ENCODE measurements around the gene ILK. TPM values are rescaled to one million over a fixed set of nuclear protein-coding genes. Genes with fewer than 3 reads are reported as not detected.

Gene ILK
- total and polyA plus RNA-seq, 10 of the 15 experiments (the other 5 are each of a cell fraction or from before 2014, with no cell fraction given) = 51.8 to 163 (median 92.0) TPM

GRCh38 chr11:6612213-6613041 lies 8.9 kb downstream of the ILK start, which contains the start of gene TAF10 (continued):
- TF ChIP-seq ZNF687 (IDR thresholded peaks at IDR 0.05) = peak; percentile 78
- TF ChIP-seq ZNF274 (IDR thresholded peaks at IDR 0.05; ENCODE audit: insufficient read depth, insufficient read length) = no peak
- peak; percentile 74; the same call in 1 of the 2 replicates for TF ChIP-seq SIN3A (IDR thresholded peaks at IDR 0.05; ENCODE audit: low read depth, low read length)
- TF ChIP-seq REST (IDR thresholded peaks at IDR 0.05; ENCODE audit: low read depth, low read length) = no peak
- peak; percentile 68; the same call in 1 of the 2 replicates for TF ChIP-seq ZBTB40 (IDR thresholded peaks at IDR 0.05; ENCODE audit: borderline replicate concordance)
- peak; percentile 75; the same call in 1 of the 2 replicates for TF ChIP-seq TCF12 (IDR thresholded peaks at IDR 0.05; ENCODE audit: low read depth, low read length)
- 0 out of 2 replicates have a peak, but pooled peaks have one; percentile 12 for TF ChIP-seq MYB (IDR thresholded peaks at IDR 0.05; ENCODE audit: borderline replicate concordance, low read depth, low read length)
- no peak for TF ChIP-seq KDM1A (IDR thresholded peaks at IDR 0.05; ENCODE audit: borderline replicate concordance)
- no peak for TF ChIP-seq MEF2B (IDR thresholded peaks at IDR 0.05; ENCODE audit: partially characterized antibody, poor library complexity, severe bottlenecking)
- TF ChIP-seq CEBPB (IDR thresholded peaks at IDR 0.05; ENCODE audit: borderline replicate concordance in 1 of 2, low read depth in 2 of 2, low read length in 2 of 2) = no peak
- TF ChIP-seq CREB1 (IDR thresholded peaks at IDR 0.05; ENCODE audit: low read depth) = peak; percentile 94
- peak; percentile 93; the same call in 1 of the 2 replicates for TF ChIP-seq SMAD5 (IDR thresholded peaks at IDR 0.05; ENCODE audit: low read depth)
- TF ChIP-seq GABPA (IDR thresholded peaks at IDR 0.05; ENCODE audit: low read depth) = peak; percentile 60; the same call in 1 of the 2 replicates
- no peak for TF ChIP-seq ZNF384 (IDR thresholded peaks at IDR 0.05; ENCODE audit: borderline replicate concordance, low read depth, low read length)
- no peak for TF ChIP-seq RAD51 (IDR thresholded peaks at IDR 0.05)

Data from GM12878 (cell line).